ENCODE data around the gene PMFBP1. TPM values are rescaled to one million over a fixed set of nuclear protein-coding genes. Genes with fewer than 3 reads are reported as not detected.

PMFBP1 gene
- total RNA-seq, 1 donor from 2014 or later, result not detected

GRCh38 chr16:72120026-72120425 is 51.9 kb downstream of the PMFBP1 start:
- H3K27me3 ChIP-seq, result no peaks in the 10 kb centered on the region
- no peaks in the 10 kb centered on the region for H3K36me3 ChIP-seq
- intact Hi-C loops (cut with DNase I), result no loop called here
- no peak for DNase-seq (ENCODE audit: low spot score in 2 of 2)
- H3K4me3 ChIP-seq, result no peak overlapping the region
- no peak overlapping the region for H3K27ac ChIP-seq
- no peak for TF ChIP-seq CTCF (IDR thresholded peaks at IDR 0.05)
- H3K9me3 ChIP-seq, result no peaks in the 10 kb centered on the region
- no peaks in the 10 kb centered on the region for H3K4me1 ChIP-seq

- Histone ChIP-seq H3K9me3 (no peaks in the 10 kb centered on the region), H3K36me3 (peaks cover 40 to 43% of the 10 kb centered on the region in 2 donors), H3K4me3 (no peak overlapping the region), H3K27ac (no peak overlapping the region), H3K4me1 (no peaks in the 10 kb centered on the region), H3K27me3 (no peaks in the 10 kb centered on the region)
- intact Hi-C loops (cut with DNase I), result no loop called here
- no peak for TF ChIP-seq CTCF (IDR thresholded peaks at IDR 0.05)
- DNase-seq (ENCODE audit: low spot score in 2 of 2), result no peak
These were observed 58.4 kb downstream of the PMFBP1 start for GRCh38 chr16:72113616-72113945.

- no peaks in the 10 kb centered on the region for H3K9me3 ChIP-seq
- intact Hi-C loops (cut with DNase I), result no loop called here
- no peaks in the 10 kb centered on the region for H3K27me3 ChIP-seq
- TF ChIP-seq CTCF (IDR thresholded peaks at IDR 0.05), result no peak
- peaks cover 46 to 48% of the 10 kb centered on the region in 2 donors for H3K36me3 ChIP-seq
- H3K27ac ChIP-seq, result no peak overlapping the region
- no peaks in the 10 kb centered on the region for H3K4me1 ChIP-seq
- no peak overlapping the region for H3K4me3 ChIP-seq
- DNase-seq (ENCODE audit: low spot score in 2 of 2), result no peak
These were observed 58.9 kb downstream of the PMFBP1 start for GRCh38 chr16:72112906-72113615.

- no peak for DNase-seq (ENCODE audit: low spot score in 2 of 2)
- Histone ChIP-seq H3K27ac (no peak overlapping the region), H3K36me3 (peaks cover 52 to 55% of the 10 kb centered on the region in 2 donors), H3K27me3 (no peaks in the 10 kb centered on the region), H3K4me1 (no peaks in the 10 kb centered on the region), H3K4me3 (no peak overlapping the region), H3K9me3 (no peaks in the 10 kb centered on the region)
- intact Hi-C loops (cut with DNase I), result no loop called here
- no peak for TF ChIP-seq CTCF (IDR thresholded peaks at IDR 0.05)
These were observed 59.5 kb downstream of the PMFBP1 start for GRCh38 chr16:72112452-72112792.

GRCh38 chr16:72111657-72112451 is 60.1 kb downstream of the PMFBP1 start:
- H3K4me1 ChIP-seq, result no peaks in the 10 kb centered on the region
- H3K36me3 ChIP-seq, result peaks cover 58 to 60% of the 10 kb centered on the region in 2 donors
- DNase-seq (ENCODE audit: low spot score in 2 of 2), result no peak
- TF ChIP-seq CTCF (IDR thresholded peaks at IDR 0.05), result no peak
- no peak overlapping the region for H3K4me3 ChIP-seq
- H3K27ac ChIP-seq, result no peak overlapping the region
- intact Hi-C loops (cut with DNase I), result no loop called here
- H3K9me3 ChIP-seq, result no peaks in the 10 kb centered on the region
- no peaks in the 10 kb centered on the region for H3K27me3 ChIP-seq

All from ascending aorta (tissue), 2 donors.